Aorta (tissue), 5 donors: Measurements from ENCODE around the gene GPR78. TPM values are rescaled to one million over a fixed set of nuclear protein-coding genes. Genes with fewer than 3 reads are reported as not detected.

ENCODE experiments used
- ATAC-seq: fragments of 200-7000 bp; cut with Tn5 transposase; one replicate; pipeline ENCODE4 v1.9.1; 2022; ENCODE audit warnings: moderate library complexity; ENCODE audit not compliant: low FRiP score
- DNase-seq, 2 donors: peaks; one replicate each; pipeline ENCODE4 v3.0.0-alpha.2; 2020
- H3K27ac ChIP-seq, 2 donors: one replicate each; pipeline ENCODE4 v1.5.1; 2013; ENCODE audit warnings: low read length in 2 of 2, mild to moderate bottlenecking in 2 of 2, moderate library complexity in 2 of 2, control low read depth in 1 of 2, inconsistent platforms in 1 of 2, low read depth in 1 of 2
- H3K27me3 ChIP-seq, 2 donors: one replicate each; pipeline ENCODE4 v1.6.1; 2013; ENCODE audit warnings: control low read depth in 1 of 2, low read length in 1 of 2, mild to moderate bottlenecking in 1 of 2, moderate library complexity in 1 of 2; ENCODE audit not compliant: insufficient read depth in 2 of 2, control insufficient read depth in 1 of 2
- H3K36me3 ChIP-seq, 2 donors: one replicate each; pipeline ENCODE4 v1.6.1; 2013; ENCODE audit warnings: control low read depth in 1 of 2, low read length in 1 of 2, mild to moderate bottlenecking in 1 of 2; ENCODE audit not compliant: insufficient read depth in 2 of 2, control insufficient read depth in 1 of 2
- H3K4me1 ChIP-seq, 2 donors: one replicate each; pipeline ENCODE4 v1.6.1; 2013; ENCODE audit warnings: low read length in 2 of 2, control low read depth in 1 of 2, mild to moderate bottlenecking in 1 of 2, moderate library complexity in 1 of 2; ENCODE audit not compliant: insufficient read depth in 2 of 2, control insufficient read depth in 1 of 2
- H3K4me3 ChIP-seq, 2 donors: one replicate each; pipeline ENCODE4 v1.5.1; 2013; ENCODE audit warnings: low read length in 2 of 2, control low read depth in 1 of 2, mild to moderate bottlenecking in 1 of 2
- H3K9me3 ChIP-seq: one replicate; pipeline ENCODE4 v1.6.1; 2013; ENCODE audit warnings: mild to moderate bottlenecking, low read length; ENCODE audit not compliant: control insufficient read depth
- WGBS, 2 donors: extraction: QIAGEN DNeasy Blood & Tissue Kit; methylation state at CpG; one replicate each; pipeline ENCODE4 v1.1.7; 2013; 5-methylcytosine and 5-hydroxymethylcytosine counted together
- intact Hi-C, 2 donors: fragments of 100-400 bp; cut with DNase I; formaldehyde crosslinking; loops; one replicate each; pipeline versions ENCODE4 v1.14.2 to v1.15.0; 2022
- polyA plus RNA-seq, 2 donors: library from polyadenylated mRNA; stranded (reverse); fragments of 200-250 nt; gene quantifications; one replicate each; pipeline ENCODE4 v1.2.3, GENCODE V29; 2013
- total RNA-seq, 2 donors: library from RNA; stranded (reverse); fragmentation: NEBNext Ultra II Directional; extraction: Animal tissue kit (Norgen Biotek cat#: 25700); gene quantifications; one replicate each; pipeline ENCODE4 v1.2.1, GENCODE V29; 2021
- donor health status: healthy with polysubstance abuse.
- donor health status: Bipolar disorder and iron deficiency.
- donor health status: DM: no; HTN: no; CAD: no.
- donor health status: DM: no; HTN: no; CAD: no.
- donor health status: DM: yes; HTN: yes; CAD: no.

The GPR78 gene
- total and polyA plus RNA-seq, 4 donors: 0.48 TPM; not detected in 3

GRCh38 chr4:8585186-8585585, 5.0 kb downstream of the GPR78 start:
- Histone ChIP-seq H3K9me3 (no peaks in the 10 kb centered on the region), H3K4me1 (no peaks in the 10 kb centered on the region), H3K27me3 (no peaks in the 10 kb centered on the region), H3K36me3 (no peaks in the 10 kb centered on the region), H3K4me3 (no peak overlapping the region), H3K27ac (no peak overlapping the region)
- DNase-seq (no peak), ATAC-seq (no peak)
- intact Hi-C loops: no loop called here
- WGBS, 2 donors: 45 to 51% methylated on average over 6 of the region's 6 CpGs

GRCh38 chr4:8585721-8586212, 5.6 kb downstream of the GPR78 start:
- DNase-seq: peak in 1 of 2 donors; percentile 57
- Histone ChIP-seq H3K4me3 (no peak overlapping the region), H3K27me3 (no peaks in the 10 kb centered on the region), H3K9me3 (no peaks in the 10 kb centered on the region), H3K4me1 (no peaks in the 10 kb centered on the region), H3K36me3 (no peaks in the 10 kb centered on the region), H3K27ac (no peak overlapping the region)
- whole genome bisulfite sequencing, 2 donors: 30 to 41% methylated on average over 6 to 7 of the region's 7 CpGs
- intact Hi-C loops: no loop called here
- ATAC-seq: no peak

GRCh38 chr4:8586246-8586645, 6.1 kb downstream of the GPR78 start:
- Histone ChIP-seq H3K27me3 (no peaks in the 10 kb centered on the region), H3K9me3 (no peaks in the 10 kb centered on the region), H3K36me3 (no peaks in the 10 kb centered on the region), H3K27ac (no peak overlapping the region), H3K4me1 (no peaks in the 10 kb centered on the region), H3K4me3 (no peak overlapping the region)
- peak in 1 of 2 donors; percentile 44 for DNase-seq
- no peak for ATAC-seq
- WGBS, 2 donors: 49 to 61% methylated on average over 5 of the region's 5 CpGs
- intact Hi-C loops: no loop called here

- WGBS, 2 donors: 79% methylated on average over 37 of the region's 37 CpGs
- intact Hi-C loops: no loop called here
Measured at GRCh38 chr4:8586671-8587468, 6.7 kb downstream of the GPR78 start.

GRCh38 chr4:8587469-8588195, 7.4 kb downstream of the GPR78 start:
- H3K4me3 ChIP-seq: no peak overlapping the region
- no peaks in the 10 kb centered on the region for H3K27me3 ChIP-seq
- no peaks in the 10 kb centered on the region for H3K36me3 ChIP-seq
- DNase-seq (peak in 1 of 2 donors; percentile 64), ATAC-seq (no peak)
- no peaks in the 10 kb centered on the region for H3K4me1 ChIP-seq
- H3K27ac ChIP-seq: no peak overlapping the region
- WGBS, 2 donors: 76 to 83% methylated on average over 18 of the region's 18 CpGs
- intact Hi-C loops: no loop called here
- H3K9me3 ChIP-seq: no peaks in the 10 kb centered on the region

More at GRCh38 chr4:8586671-8587468, 6.7 kb downstream of the GPR78 start:
- DNase-seq (peak in 1 of 2 donors; percentile 72), ATAC-seq (no peak)
- no peaks in the 10 kb centered on the region for H3K4me1 ChIP-seq
- no peak overlapping the region for H3K27ac ChIP-seq
- H3K27me3 ChIP-seq: no peaks in the 10 kb centered on the region
- no peak overlapping the region for H3K4me3 ChIP-seq
- H3K9me3 ChIP-seq: no peaks in the 10 kb centered on the region
- no peaks in the 10 kb centered on the region for H3K36me3 ChIP-seq

GRCh38 chr4:8588196-8588470, 7.9 kb downstream of the GPR78 start:
- ATAC-seq: no peak
- WGBS, 2 donors: 91 to 93% methylated on average over 2 of the region's 2 CpGs
- intact Hi-C loops: no loop called here
- no peak overlapping the region for H3K4me3 ChIP-seq
- H3K4me1 ChIP-seq: no peaks in the 10 kb centered on the region
- H3K9me3 ChIP-seq: no peaks in the 10 kb centered on the region
- no peak for DNase-seq
- no peaks in the 10 kb centered on the region for H3K36me3 ChIP-seq
- H3K27me3 ChIP-seq: no peaks in the 10 kb centered on the region
- no peak overlapping the region for H3K27ac ChIP-seq

- no peaks in the 10 kb centered on the region for H3K9me3 ChIP-seq
- no peak overlapping the region for H3K27ac ChIP-seq
- WGBS, 2 donors: 84 to 87% methylated on average over 10 of the region's 10 CpGs
- peak in 1 of 2 donors; percentile 63 for DNase-seq
- ATAC-seq: no peak
- H3K36me3 ChIP-seq: no peaks in the 10 kb centered on the region
- H3K4me1 ChIP-seq: no peaks in the 10 kb centered on the region
- H3K27me3 ChIP-seq: no peaks in the 10 kb centered on the region
- intact Hi-C loops: no loop called here
- no peak overlapping the region for H3K4me3 ChIP-seq
Measured at GRCh38 chr4:8589336-8589735, 9.1 kb downstream of the GPR78 start.

- H3K4me1 ChIP-seq: no peaks in the 10 kb centered on the region
- DNase-seq (peak; percentile 26 to 55), ATAC-seq (no peak)
- H3K36me3 ChIP-seq: no peaks in the 10 kb centered on the region
- intact Hi-C loops: loop anchor here in 1 of 2 donors (10.0 kb wide), 1 partner anchor 345 kb away; no protein-coding TSS in a partner anchor
- H3K9me3 ChIP-seq: no peaks in the 10 kb centered on the region
- no peak overlapping the region for H3K27ac ChIP-seq
- H3K27me3 ChIP-seq: no peaks in the 10 kb centered on the region
- no peak overlapping the region for H3K4me3 ChIP-seq
- 68 to 72% methylated on average over 11 of the region's 11 CpGs for WGBS, 2 donors
Measured at GRCh38 chr4:8589823-8590545, 9.8 kb downstream of the GPR78 start.
